HUDEP-2 (cell line): ENCODE measurements around the gene FXR2.

Experiments
- DNase-seq, 76 experiments: peaks; one replicate each; lab custom pipeline; 2025; ENCODE audit not compliant: unreplicated experiment in 76 of 76; lab: John Stamatoyannopoulos, UW

FXR2 gene

DNA sequence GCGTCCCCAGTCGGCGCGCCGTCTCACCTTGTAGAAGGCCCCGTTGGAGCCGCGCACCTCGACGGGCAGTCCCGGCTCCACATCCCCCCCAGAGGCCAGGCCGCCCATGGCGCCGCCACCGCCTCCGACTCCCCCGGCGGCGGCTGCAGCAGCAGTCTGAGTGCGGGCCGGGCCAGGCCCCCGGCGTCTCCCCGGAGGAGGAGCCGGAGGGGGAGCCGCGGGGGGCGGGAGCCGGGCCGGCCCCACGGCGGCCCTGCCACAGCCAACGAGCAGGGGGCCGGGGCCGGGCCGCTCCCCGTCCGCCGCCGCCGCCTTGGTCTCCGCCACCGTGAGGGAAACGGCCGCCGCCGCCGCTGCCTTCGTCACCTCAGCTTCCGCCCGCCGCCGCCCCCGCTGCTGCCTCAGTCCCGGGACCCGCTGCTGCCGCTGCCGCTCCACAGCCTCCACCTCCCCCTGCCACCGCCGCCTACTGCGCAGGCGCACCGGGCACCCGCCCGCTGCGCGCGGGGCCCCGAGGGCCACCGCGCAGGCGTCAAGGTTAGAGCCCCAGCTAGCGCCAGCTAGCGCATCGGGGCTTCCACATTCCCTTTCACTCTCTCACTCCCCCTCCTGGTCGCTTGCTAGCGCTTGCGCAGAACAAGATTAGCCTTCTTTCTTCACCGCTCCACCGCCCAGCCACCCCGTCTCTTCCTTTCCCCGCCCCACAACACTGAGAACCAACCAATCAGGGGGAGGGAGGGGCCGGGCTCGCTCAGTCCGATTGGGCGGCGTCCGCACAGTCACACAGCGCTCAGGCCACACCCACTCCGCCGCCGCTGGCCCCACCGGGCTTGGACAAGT is at the start of gene FXR2:
FXR2 (minus strand) TSS at position 473 of the 840 bp plus-strand sequence; CDS start at position 108, 365 bp downstream.
- DNase-seq: peak in 75 of 76 experiments; percentile 43 to 100 (median 99)

DNA sequence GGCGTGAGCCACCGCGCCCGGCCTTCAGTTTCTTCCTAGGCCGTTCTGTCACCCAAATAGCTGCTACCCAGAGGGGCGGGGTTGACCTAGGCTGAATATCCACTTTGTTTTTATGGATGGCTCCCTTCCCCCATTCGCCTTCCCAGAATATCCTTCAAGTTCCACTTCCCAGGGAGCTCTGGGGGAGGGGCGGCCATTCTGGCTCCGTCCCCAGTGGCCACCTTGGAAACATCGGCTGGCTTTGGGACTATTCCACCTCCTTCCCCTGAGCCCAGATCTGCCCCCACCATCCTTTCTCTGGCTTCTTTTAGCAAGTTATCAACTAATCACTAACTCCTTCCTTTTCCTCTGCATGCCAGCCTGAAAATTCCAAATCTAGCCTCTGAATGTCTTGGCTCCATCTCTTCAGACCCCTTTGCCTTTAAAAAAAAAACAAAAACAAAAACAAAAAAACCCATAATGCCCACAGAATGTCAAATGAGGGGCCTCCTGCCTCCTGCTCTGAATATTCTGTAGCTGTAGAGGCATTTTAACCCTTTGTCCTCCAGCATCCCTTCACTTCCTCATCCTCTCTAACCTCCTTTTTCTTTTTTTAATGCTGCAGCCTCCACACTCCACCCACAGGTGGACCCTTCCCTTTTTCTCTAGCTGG is 42.4 kb upstream of the FXR2 start:
- no peak for DNase-seq

DNA sequence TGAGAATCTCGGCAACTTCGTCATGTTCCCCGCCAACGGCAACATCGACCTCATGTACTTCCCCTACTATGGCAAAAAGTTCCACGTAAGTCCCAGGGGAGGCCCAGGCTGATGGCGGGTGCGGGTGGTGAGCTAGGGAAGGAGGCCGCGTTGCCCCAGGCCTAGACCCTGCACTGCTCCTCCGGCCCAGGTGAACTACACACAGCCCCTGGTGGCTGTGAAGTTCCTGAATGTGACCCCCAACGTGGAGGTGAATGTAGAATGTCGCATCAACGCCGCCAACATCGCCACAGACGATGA is 40.8 kb upstream of the FXR2 start:
- no peak for DNase-seq

GRCh38 chr17:7654832-7655540 is 40.3 kb upstream of the FXR2 start:
- no peak for DNase-seq

- DNase-seq: peak in 3 of 76 experiments; percentile 9 to 15 (median 14)
Observed at GRCh38 chr17:7652388-7653356, 38.0 kb upstream of the FXR2 start.

DNA sequence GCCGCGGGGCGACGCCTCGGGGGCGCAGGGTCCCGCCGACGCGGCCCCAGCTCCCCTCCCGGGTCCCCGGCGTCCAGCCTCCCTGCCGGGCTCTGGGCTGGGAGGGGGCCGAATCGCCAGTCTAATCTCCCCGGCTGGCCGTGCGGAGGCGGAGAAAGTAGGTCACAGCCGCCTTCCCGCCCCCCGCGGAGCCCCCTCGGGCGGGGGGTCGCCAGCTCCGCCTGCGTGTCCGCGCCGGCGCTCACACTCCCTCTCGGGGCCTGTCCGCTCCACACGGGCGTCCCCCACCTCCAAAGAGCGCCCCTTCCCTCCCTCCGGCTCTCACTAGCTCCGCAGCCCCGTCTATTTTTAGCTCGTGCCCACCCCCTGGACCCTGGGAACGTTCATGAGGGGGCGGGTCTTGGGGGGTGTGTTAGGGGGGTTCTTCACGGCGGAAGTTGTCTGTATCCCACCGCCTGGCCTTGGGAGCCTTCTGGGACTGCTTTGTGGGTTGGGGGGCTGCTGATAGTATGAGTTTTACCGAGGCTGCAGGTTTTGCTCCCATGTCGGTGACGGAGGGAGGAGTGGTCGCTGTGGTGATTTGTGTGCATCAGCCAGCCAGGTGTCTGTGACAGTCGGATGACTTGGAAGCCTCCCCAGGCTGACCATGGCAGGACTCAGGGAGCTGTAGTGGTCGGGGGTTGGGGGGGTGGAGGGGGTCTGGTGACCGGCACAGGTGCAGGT is 37.1 kb upstream of the FXR2 start:
- no peak for DNase-seq

- DNase-seq: peak in 1 of 76 experiments; percentile 10
Observed at GRCh38 chr17:7651097-7651664, 36.5 kb upstream of the FXR2 start.

DNA sequence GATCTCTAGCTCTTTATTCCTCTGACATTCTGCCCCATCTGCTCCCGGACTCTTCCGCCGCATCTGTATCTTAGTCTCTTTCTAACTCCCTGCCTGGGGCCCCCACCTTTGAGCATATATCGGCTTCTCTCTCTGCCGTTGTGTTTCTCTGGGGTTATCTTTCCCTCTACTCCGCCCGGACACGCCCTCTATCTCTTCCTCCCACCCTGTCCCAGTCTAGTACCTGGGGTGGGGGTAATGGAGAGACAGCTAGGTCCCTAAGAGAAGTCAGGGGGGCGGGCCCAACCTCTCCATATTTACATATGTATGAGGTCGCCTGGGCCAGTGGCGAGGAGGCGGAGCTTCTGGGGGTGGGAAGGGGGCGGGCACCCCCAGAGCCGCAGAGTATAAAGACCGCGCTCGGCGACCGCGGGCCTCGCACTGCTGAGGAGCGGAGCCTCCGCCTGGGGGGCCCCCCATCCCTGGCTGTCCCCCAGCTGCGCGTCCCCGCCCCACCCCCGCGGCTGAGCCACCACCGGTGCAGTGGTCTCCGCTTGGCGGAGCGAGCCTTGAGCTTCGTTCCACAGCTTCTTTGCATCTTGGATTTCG is 35.9 kb upstream of the FXR2 start, which contains the start of gene ATP1B2:
ATP1B2 (plus strand) TSS at position 418 of the 588 bp plus-strand sequence. CDS start 593 bp downstream, outside the sequence.
- peak in 74 of 76 experiments; percentile 71 to 98 (median 94) for DNase-seq

DNA sequence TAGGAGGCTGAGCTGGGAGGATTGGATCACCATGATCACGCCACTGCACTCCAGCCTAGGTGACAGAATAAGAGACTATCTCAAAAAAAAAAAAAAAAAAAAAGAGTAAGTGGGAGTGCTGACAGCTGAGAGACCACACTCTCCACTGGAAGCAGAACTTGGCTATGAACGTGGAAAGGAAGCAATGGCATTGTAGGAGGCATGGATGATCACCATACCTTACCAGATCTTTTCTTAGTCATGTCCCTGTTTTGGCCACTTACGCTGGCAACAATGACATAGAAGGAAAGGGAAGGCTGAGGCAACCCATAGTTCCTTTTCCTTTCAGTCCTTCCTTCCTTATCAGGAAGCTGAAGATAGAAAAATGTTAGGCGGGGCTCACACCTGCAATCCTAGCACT is 32.3 kb upstream of the FXR2 start:
- DNase-seq: no peak

DNA sequence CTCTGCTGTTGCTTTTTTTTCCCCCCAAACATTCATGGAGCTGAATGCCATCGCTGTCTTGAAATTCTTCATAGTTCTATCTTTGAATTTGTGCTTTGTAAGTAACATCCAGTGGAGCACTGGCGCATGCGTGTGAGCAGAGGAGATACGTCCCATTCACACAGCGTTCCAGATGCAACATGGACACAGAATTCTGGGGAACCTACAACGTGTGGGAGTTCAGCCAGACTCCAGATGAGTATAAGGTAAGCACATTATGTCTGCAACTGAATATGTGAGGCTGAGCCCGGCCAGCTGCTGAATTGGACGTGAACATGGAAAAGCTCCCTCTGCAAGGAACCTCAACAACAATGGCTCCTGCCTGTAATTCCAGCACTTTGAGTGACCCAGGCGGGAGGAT is 31.8 kb upstream of the FXR2 start:
- no peak for DNase-seq

- no peak for DNase-seq
Observed at GRCh38 chr17:7644775-7645174, 30.1 kb upstream of the FXR2 start.

- peak in 23 of 76 experiments; percentile 7 to 54 (median 20) for DNase-seq
Observed at GRCh38 chr17:7641635-7642034, 26.9 kb upstream of the FXR2 start.

- DNase-seq: no peak
Observed at GRCh38 chr17:7640783-7641182, 26.1 kb upstream of the FXR2 start.

DNA sequence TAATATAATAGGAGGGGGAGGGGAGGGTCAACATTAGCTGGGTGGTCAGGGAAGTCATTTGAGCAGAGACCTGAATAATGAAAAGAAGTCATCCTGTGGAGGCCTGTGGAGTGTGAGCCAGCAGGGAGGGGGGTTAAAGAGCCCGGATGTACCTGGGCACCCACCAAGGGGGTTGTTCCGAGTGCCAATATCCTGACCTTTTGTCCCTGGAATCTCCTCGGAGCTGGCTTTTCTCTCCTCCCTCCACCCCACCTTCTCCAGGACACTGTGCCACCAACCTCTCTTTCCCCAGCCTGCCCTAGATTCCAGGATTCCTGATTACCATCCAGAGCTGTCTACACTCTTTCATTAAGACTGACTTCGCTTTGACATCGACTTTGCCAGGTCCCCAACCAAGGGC is 21.5 kb upstream of the FXR2 start:
- DNase-seq: no peak

DNA sequence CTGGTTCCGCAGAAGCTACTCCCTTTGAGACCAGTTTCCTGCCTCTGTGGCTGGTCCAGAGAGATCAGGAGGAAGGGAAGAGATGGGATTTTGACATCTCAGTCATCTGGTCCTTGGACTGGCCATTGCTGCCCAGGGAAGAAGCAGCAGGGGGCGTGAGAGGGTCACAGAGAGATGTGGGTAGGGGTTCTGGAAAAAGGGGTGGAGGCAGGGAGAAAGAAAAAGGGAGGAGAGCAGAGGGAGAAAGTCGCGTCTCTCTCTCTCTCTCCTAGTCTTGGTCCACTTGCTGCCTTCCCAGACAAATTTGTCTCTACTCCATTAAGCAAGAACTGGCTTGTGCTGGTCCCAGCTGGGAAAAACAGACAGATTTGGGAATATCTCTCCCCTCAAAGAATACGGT is 19.7 kb upstream of the FXR2 start:
- peak in 35 of 76 experiments; percentile 7 to 53 (median 30) for DNase-seq

DNA sequence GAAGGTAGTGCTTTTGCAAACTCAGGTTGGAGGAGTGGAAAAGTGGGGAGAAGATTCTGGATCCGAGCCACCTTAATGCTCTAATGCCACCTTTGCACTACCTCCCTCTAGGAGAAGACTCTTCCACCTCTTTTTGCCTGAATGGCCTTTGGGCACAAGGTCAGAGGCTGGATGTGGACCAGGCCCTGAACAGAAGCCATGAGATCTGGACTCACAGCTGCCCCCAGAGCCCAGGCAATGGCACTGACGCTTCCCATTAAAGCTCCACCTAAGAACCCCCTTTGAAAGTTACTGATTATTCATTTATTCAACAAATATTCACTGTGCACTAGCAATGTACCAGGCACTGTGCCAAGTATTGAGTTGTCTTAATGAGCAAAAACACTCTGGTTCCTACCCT is 18.4 kb upstream of the FXR2 start:
- DNase-seq: no peak

DNA sequence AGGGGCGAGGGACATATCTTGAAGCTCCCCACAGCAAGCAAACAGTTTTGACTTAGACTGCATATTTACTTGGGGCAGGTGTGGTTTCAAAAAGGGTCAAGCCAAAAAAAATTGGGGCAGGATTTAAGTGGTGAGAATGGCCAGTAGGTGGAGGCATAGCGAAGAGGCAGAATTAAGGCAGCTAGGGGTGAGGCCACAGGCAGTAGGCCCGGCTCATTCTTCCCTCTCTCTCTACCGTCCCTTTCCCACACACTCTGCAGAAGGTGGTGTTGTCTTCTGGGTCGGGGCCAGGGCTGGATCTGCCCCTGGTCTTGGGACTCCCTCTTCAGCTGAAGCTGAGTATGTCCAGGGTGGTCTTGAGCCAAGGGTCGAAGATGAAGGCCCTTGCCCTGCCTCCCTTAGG is 17.8 kb upstream of the FXR2 start:
- peak in 53 of 76 experiments; percentile 9 to 76 (median 45) for DNase-seq

GRCh38 chr17:7631398-7632380 is 17.0 kb upstream of the FXR2 start:
- DNase-seq: no peak
